Measurements from ENCODE around the gene C1orf21. TPM values are rescaled to one million over a fixed set of nuclear protein-coding genes. Genes with fewer than 3 reads are reported as not detected.

Gene C1orf21
- total RNA-seq, 1 experiment from 2014 or later, result 11.8 TPM

DNA sequence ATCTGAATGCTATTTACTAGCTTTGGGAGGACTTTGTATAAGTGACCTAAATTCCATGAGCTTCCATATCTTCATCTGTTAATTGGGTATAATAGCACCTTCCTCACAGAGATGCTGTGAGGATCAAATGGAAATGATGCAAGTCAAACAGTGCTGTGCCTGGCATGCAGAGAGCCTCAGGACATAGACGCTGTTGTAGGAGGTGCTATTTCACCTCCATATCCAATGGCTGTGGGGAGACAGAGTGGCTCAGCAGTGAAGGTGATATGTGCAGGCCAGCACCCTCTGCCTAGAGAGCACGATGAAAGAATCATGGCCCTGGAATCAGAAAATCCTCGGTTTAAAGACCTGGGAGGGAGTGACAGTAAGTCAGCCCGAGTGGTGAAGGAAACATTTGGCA, 16.0 kb upstream of the C1orf21 start:
- no peak for DNase-seq
- no peak overlapping the region for H3K4me3 ChIP-seq (ENCODE audit: insufficient read depth, low read depth, low read length)

DNA sequence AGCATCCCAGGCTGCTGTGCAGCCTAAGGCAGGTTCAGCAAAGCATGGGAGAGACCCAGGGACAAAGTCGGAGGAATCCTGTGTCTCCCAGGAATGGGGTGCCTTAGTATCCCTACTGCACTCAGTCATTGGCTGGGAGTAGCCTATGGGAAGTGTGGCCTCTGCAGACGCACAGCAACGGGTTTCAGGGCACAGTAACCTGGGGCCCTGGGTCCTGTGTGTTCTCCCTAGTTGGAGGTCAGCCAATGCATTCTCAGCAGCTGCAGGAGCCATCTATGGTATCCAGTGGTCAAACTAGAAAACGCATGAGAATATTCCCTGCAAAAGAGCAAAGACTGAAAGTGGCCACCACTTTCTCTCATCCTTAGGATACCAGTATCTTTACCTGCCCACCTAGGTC, 13.7 kb upstream of the C1orf21 start:
- Histone ChIP-seq H3K4me3 (ENCODE audit: insufficient read depth, low read depth, low read length) (no peak overlapping the region), H3K36me3 (replicated peaks; ENCODE audit: control insufficient read depth, insufficient read depth, low read length) (no peaks in the 10 kb centered on the region), H3K27me3 (ENCODE audit: control insufficient read depth, insufficient read depth, low read length) (no peaks in the 10 kb centered on the region)
- DNase-seq, result no peak

More for the DNA sequence above, 16.0 kb upstream of the C1orf21 start:
- Histone ChIP-seq H3K36me3 (replicated peaks; ENCODE audit: control insufficient read depth, insufficient read depth, low read length) (no peaks in the 10 kb centered on the region), H3K27me3 (ENCODE audit: control insufficient read depth, insufficient read depth, low read length) (no peaks in the 10 kb centered on the region)

DNA sequence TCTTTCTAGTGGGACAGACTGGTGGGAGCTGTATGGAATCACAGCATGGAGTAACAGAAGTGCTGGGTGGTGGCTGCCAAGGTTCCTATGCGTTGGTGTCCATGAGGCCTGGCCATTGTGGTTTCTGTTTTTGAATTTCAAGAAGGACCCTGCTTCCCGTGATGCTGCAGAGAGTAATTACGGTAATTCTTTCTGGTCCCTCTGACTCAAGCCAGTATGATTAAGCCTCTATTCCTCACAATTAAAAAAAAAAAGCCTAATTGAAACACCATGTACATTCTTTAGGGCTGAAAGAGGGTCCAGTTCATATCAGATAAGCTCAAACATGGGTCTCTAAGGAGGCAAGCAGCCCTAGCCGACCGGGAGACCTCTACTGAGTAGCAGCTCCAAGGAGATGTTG, 10.5 kb upstream of the C1orf21 start:
- no peaks in the 10 kb centered on the region for H3K36me3 ChIP-seq (replicated peaks; ENCODE audit: control insufficient read depth, insufficient read depth, low read length)
- no peaks in the 10 kb centered on the region; the same call in 1 of the 2 replicates for H3K27me3 ChIP-seq (ENCODE audit: control insufficient read depth, insufficient read depth, low read length)
- H3K4me3 ChIP-seq (ENCODE audit: insufficient read depth, low read depth, low read length), result no peak overlapping the region
- DNase-seq, result no peak

DNA sequence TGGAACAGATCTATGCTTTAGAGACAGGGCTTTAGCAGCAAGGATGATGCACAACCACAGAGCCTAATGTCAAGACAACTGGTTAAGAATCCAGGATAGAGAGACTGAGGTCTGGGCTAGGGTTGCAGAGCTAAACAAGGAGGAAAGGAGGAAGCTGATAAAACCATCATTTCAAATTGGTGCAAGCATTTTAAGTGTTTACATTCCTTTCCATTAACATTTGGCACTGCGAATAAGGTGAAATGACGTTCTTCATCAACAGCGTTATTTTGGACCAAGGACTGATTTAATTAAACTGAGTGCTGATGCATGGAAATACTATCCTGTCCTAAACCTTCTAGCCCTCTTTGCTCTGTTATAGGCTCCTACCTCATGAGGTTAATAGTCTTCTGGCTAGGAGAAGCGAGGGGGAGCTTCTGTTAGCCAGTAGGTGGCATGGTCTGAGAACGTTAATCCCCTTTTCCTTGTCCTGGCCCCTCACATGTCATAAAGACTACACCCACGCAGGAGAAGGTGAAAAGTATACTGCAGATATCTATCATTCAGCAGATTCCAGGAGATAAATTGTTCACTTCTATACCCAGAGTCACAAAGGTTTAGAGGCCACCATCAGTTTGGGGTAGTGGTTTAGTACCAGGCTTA, 7.6 kb upstream of the C1orf21 start:
- no peaks in the 10 kb centered on the region; the same call in 1 of the 2 replicates for H3K27me3 ChIP-seq (ENCODE audit: control insufficient read depth, insufficient read depth, low read length)
- peak; percentile 64 for DNase-seq
- no peak overlapping the region for H3K4me3 ChIP-seq (ENCODE audit: insufficient read depth, low read depth, low read length)
- no peaks in the 10 kb centered on the region for H3K36me3 ChIP-seq (replicated peaks; ENCODE audit: control insufficient read depth, insufficient read depth, low read length)

DNA sequence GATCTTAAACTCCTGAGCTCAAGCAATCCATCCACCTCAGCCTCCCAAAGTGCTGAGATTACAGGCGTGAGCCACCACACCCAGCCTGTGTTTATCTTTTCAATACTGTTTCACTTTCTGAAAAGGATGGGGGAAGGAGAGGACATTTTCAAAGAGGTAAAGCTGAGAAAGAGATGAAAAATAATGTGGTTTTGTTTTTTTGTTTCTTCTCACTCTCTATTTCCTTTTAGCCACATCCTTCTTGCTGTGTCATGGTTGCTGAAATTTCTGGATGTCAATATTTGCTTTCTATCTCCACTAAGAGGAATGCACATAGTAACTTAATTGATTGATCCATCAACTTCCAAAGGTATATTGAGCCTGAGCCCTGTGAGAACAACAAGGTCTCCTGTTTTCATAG, 6.4 kb upstream of the C1orf21 start:
- no peaks in the 10 kb centered on the region for H3K36me3 ChIP-seq (replicated peaks; ENCODE audit: control insufficient read depth, insufficient read depth, low read length)
- DNase-seq, result no peak
- peaks cover 2% of the 10 kb centered on the region; the same call in 1 of the 2 replicates for H3K27me3 ChIP-seq (ENCODE audit: control insufficient read depth, insufficient read depth, low read length)
- no peak overlapping the region for H3K4me3 ChIP-seq (ENCODE audit: insufficient read depth, low read depth, low read length)

DNA sequence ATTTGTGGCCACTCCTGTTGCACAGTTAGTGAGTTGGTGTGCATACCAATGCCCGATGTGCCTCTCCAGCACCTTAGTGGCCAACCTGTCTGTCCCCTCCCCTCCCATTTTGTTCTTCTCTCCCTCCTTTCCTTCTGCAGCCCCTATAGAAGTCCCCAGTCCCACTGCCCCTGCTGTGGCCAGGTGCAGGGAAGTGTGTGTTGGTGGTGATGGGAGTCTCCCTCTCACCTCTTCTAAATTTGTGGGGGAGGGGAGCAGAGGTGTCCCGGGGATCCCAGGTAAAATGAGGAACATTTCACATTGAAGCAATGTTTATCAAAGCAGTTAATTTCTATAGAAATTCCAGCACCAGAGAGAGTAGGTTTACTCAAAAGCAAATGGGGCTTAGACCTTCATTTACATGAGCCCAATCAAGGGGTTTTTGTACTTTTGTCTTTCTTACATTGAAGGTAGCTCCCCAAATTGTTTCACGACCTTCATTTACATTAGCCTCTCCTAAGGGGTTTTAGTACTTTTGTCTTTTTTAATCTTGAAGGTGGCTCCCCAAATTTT, 3.0 kb upstream of the C1orf21 start:
- H3K4me3 ChIP-seq (ENCODE audit: insufficient read depth, low read depth, low read length), result no peak overlapping the region
- peaks cover 20% of the 10 kb centered on the region for H3K27me3 ChIP-seq (ENCODE audit: control insufficient read depth, insufficient read depth, low read length)
- no peaks in the 10 kb centered on the region for H3K36me3 ChIP-seq (replicated peaks; ENCODE audit: control insufficient read depth, insufficient read depth, low read length)
- peak; percentile 39 for DNase-seq

DNA sequence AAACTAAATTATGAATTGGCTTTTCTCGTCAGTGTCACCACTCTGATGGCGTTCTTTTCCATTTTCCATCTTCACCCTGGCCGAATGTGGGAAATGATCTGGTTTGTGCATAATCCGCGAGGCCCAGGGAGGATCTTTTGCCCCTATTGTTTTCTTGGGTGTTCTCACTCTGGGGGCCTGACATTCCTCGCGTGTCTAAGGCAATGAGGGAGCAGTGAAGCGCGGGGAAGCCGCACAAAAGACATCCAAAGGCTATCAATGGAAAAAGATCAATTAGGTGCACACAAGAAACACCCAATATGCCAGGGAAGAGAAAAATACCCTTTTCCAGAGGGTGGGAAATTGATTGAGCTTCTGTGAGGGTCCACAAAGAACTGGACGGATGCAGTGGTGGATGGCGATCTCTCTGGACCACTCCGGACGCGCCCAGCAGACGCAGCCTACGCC, 941 bp upstream of the C1orf21 start:
- Histone ChIP-seq H3K36me3 (replicated peaks; ENCODE audit: control insufficient read depth, insufficient read depth, low read length) (no peaks in the 10 kb centered on the region), H3K4me3 (ENCODE audit: insufficient read depth, low read depth, low read length) (peak overlapping the region; percentile 83), H3K27me3 (ENCODE audit: control insufficient read depth, insufficient read depth, low read length) (peaks cover 25% of the 10 kb centered on the region)
- DNase-seq, result no peak

DNA sequence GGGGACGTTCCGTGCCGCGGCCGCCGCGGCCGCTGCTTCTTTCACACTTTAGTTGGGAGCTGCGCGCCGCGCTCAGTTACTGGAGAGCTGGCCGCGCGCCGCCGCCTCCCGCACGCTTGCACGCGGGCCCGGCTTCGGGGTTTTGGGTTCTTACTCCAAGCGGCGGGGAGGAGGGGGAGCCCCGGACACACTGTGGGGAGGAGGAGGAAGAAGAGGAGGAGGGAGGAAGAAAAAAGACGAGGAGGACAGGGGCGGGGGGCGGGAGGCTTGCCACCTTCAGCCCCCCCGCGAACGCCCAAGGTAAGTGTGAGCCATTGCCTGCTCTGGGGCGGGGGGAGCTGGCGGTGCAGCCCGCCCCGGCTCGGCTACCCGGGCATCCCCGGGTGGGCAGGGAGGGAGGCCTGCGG, 243 bp downstream of the C1orf21 start:
- Histone ChIP-seq H3K36me3 (replicated peaks; ENCODE audit: control insufficient read depth, insufficient read depth, low read length) (no peaks in the 10 kb centered on the region), H3K27me3 (ENCODE audit: control insufficient read depth, insufficient read depth, low read length) (peaks cover 25% of the 10 kb centered on the region), H3K4me3 (ENCODE audit: insufficient read depth, low read depth, low read length) (peak overlapping the region; percentile 83)
- no peak for DNase-seq

DNA sequence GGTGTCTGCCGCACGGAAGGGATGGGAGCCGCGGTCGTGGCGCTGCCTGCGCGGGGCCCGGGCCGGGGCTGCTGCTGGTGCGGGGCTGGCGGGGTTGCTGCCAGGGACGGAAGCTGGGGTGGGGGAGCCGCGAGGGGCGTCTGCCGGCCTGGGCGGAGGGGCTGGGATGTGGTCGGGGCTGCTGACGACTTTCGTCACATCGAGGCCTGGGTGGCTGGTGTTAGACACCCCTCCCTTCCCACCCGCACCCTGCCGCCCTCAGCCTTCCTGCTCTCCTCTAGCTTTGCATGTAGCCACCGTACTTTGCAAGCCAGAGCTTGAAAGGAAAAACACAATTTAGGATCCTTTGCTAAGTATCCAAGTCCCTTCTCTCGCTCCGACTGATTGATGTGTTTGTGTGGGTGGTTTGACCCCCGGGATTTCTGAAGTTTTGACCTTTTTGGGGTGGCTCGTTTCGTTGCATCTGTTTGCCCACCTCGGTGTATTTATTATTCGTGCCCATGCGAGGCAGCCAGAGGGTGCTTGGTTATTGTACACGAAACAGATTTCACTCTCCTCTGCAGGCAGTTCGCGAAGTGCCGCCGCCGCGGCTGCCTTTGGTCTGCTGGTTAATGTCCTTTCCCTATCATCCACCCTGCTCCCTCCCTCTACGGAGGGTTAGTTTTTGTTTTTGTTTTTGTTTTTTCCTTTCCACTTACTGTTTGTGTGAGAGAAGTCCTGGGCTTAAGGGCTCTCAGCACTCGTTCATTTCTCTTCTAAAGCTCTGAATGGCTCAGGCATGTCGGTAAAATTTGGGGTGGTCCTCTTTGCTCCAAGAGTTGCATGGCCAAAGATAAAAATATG, 868 bp downstream of the C1orf21 start:
- no peaks in the 10 kb centered on the region for H3K36me3 ChIP-seq (replicated peaks; ENCODE audit: control insufficient read depth, insufficient read depth, low read length)
- H3K4me3 ChIP-seq (ENCODE audit: insufficient read depth, low read depth, low read length), result peak overlapping the region; percentile 83
- DNase-seq, result peak; percentile 72
- peaks cover 25% of the 10 kb centered on the region for H3K27me3 ChIP-seq (ENCODE audit: control insufficient read depth, insufficient read depth, low read length)

DNA sequence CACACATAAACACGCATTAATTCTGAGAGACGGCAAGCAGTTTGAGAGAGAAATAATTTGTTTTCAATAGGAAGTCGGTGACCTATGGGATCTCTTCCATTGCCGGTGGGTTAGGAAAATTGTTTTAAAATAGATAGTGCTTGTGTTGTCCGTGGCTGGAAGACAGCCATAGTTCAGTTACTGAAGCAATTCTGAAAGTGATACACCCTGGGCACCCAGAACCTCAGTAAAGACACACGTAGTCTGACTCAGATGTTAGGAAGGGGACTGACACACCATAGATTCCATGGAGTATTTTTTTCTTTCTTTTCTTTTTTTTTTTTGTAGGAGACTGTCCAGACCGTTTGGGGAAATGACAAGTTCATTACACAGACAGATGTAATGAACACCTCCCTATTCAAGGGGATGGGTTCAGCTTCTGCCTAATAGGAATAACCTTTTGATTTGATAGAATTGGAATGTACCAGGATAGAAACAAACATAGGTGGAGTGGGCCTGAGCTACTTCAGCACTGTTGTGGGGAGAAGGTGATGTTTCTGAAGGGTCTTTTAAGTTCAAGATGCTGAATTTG, 1.6 kb downstream of the C1orf21 start:
- no peak for DNase-seq
- Histone ChIP-seq H3K27me3 (ENCODE audit: control insufficient read depth, insufficient read depth, low read length) (peaks cover 25% of the 10 kb centered on the region), H3K4me3 (ENCODE audit: insufficient read depth, low read depth, low read length) (peak overlapping the region; percentile 83), H3K36me3 (replicated peaks; ENCODE audit: control insufficient read depth, insufficient read depth, low read length) (no peaks in the 10 kb centered on the region)

DNA sequence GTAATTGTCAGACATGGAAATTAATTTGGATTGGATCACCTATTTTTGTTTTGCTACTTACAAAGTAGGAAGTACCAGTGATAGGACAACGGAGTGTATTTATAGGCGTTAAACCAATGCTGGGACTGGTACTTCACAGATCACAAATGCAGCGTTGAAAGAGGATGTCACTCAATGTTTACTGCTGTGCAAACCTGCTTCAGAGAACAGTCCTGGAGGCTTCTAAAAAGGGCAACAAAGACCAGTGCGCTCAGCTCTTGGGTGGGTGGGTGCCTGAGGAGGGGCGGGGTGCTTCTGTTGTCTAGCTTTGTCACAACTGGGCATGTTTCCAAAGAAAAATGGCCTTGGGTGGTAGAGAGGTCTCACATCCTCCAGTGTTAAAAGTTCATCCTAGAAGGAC, 2.1 kb downstream of the C1orf21 start:
- DNase-seq, result no peak
- Histone ChIP-seq H3K36me3 (replicated peaks; ENCODE audit: control insufficient read depth, insufficient read depth, low read length) (no peaks in the 10 kb centered on the region), H3K4me3 (ENCODE audit: insufficient read depth, low read depth, low read length) (no peak overlapping the region), H3K27me3 (ENCODE audit: control insufficient read depth, insufficient read depth, low read length) (peaks cover 25% of the 10 kb centered on the region)

DNA sequence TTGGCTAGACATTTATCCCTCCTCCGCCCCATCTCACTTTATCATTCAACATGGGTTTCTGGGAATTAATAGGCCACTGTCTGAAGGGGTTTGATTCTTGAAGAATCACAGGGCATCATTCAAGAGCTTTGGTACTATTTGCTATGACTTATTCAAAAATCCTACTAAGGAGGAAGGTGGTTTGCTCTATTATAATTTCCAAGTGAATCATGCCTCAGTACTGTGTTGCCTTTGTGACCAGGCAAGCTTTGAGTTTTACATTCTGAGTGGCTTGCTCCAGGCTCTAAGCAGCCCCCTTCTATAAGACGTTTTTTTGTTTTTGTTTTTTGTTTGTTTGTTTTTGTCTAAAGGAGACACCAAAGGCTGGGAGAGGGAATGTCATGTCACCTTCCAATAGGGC, 2.6 kb downstream of the C1orf21 start:
- H3K27me3 ChIP-seq (ENCODE audit: control insufficient read depth, insufficient read depth, low read length), result peaks cover 25% of the 10 kb centered on the region
- DNase-seq, result no peak
- no peak overlapping the region for H3K4me3 ChIP-seq (ENCODE audit: insufficient read depth, low read depth, low read length)
- no peaks in the 10 kb centered on the region for H3K36me3 ChIP-seq (replicated peaks; ENCODE audit: control insufficient read depth, insufficient read depth, low read length)

DNA sequence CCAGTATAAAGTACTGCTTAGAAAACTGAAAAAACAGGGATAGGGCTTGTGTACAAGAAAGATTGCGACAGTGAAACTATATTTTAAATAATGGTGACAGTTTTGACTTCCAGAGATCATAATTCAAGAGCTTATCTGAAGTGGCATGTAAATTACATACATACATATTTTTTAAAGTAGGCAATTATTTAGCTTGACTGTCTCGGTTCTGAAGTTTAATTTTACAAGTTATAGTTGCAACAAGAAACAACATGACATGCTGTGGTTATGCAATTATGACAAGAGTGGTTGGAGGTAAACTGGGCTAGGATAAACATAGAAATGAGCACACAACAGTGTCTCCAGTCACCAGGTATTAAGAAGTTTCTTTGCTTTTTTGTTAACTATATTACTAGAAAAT, 4.1 kb downstream of the C1orf21 start:
- H3K27me3 ChIP-seq (ENCODE audit: control insufficient read depth, insufficient read depth, low read length), result peaks cover 19% of the 10 kb centered on the region
- DNase-seq, result no peak
- H3K36me3 ChIP-seq (replicated peaks; ENCODE audit: control insufficient read depth, insufficient read depth, low read length), result no peaks in the 10 kb centered on the region
- no peak overlapping the region for H3K4me3 ChIP-seq (ENCODE audit: insufficient read depth, low read depth, low read length)

DNA sequence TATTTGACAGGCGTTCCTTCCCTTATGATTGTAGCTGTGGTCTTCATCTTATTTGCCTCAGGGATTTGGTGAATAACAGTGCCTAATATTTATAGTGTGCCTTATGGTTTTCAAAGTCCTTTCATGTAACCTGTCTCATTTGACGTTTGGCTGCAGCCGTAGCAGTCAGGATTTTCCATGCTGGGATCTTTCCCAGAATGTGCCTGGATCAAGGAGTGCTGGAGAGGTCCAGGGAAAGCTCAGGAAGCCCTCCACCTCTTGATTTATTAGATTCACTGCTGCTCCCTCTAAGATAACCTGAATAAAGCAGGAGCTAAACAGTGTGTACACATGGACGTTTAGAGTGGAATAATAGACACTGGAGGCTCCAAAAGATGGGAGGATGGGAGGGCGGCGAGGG, 5.2 kb downstream of the C1orf21 start:
- no peak overlapping the region for H3K4me3 ChIP-seq (ENCODE audit: insufficient read depth, low read depth, low read length)
- no peaks in the 10 kb centered on the region for H3K36me3 ChIP-seq (replicated peaks; ENCODE audit: control insufficient read depth, insufficient read depth, low read length)
- DNase-seq, result no peak
- peaks cover 16% of the 10 kb centered on the region for H3K27me3 ChIP-seq (ENCODE audit: control insufficient read depth, insufficient read depth, low read length)

Measured in H7 (cell line).